Nephron (organoid): ENCODE results near the gene RNF166.
A peak's percentile ranks its signal among the peaks of the same experiment; 100 is the strongest.

Experiments
- H3K27ac Mint-ChIP-seq, 3 experiments: 2 replicates each; pipeline ENCODE4 v1.8.0; 2020; ENCODE audit warnings: mixed read lengths in 3 of 3, mild to moderate bottlenecking in 2 of 3, moderate library complexity in 1 of 3
- H3K27me3 Mint-ChIP-seq: 2 replicates; pipeline ENCODE4 v1.8.0; 2021; ENCODE audit warnings: low read depth, mild to moderate bottlenecking, moderate library complexity, mixed read lengths
- H3K36me3 Mint-ChIP-seq: 2 replicates; pipeline ENCODE4 v1.8.0; 2020; ENCODE audit warnings: low read depth, mixed read lengths
- H3K4me1 Mint-ChIP-seq: 2 replicates; pipeline ENCODE4 v1.8.0; 2020; ENCODE audit warnings: mixed read lengths
- H3K4me3 Mint-ChIP-seq, 3 experiments: 2 replicates each; pipeline ENCODE4 v1.8.0; 2020; ENCODE audit warnings: mild to moderate bottlenecking in 3 of 3, mixed read lengths in 3 of 3, moderate library complexity in 2 of 3
- H3K9me3 Mint-ChIP-seq: 2 replicates; pipeline ENCODE4 v1.8.0; 2020; ENCODE audit warnings: mixed read lengths
- CTCF ChIP-seq, 3 experiments: fragments of 200-600 bp; sonication (generic); IDR thresholded peaks; one replicate each; pipeline ENCODE4 v1.5.0; 2021; ENCODE audit warnings: antibody characterized with exemption in 3 of 3; ENCODE audit not compliant: unreplicated experiment in 3 of 3

RNF166 gene

GRCh38 chr16:88739977-88740726 is 33.9 kb upstream of the RNF166 start:
- Mint-ChIP-seq H3K27me3 (no peaks in the 10 kb centered on the region), H3K27ac (no peak overlapping the region), H3K4me3 (no peak overlapping the region), H3K9me3 (no peaks in the 10 kb centered on the region), H3K36me3 (no peaks in the 10 kb centered on the region), H3K4me1 (no peaks in the 10 kb centered on the region)
- no peak for TF ChIP-seq CTCF (IDR thresholded peaks at IDR 0.05; ENCODE audit: unreplicated experiment in 3 of 3)

- H3K4me1 Mint-ChIP-seq: no peaks in the 10 kb centered on the region
- no peaks in the 10 kb centered on the region for H3K36me3 Mint-ChIP-seq
- H3K27ac Mint-ChIP-seq: no peak overlapping the region
- no peak overlapping the region for H3K4me3 Mint-ChIP-seq
- no peak for TF ChIP-seq CTCF (IDR thresholded peaks at IDR 0.05; ENCODE audit: unreplicated experiment in 3 of 3)
- H3K27me3 Mint-ChIP-seq: no peaks in the 10 kb centered on the region
- H3K9me3 Mint-ChIP-seq: no peaks in the 10 kb centered on the region
Measured at GRCh38 chr16:88739139-88739976, 33.1 kb upstream of the RNF166 start.

GRCh38 chr16:88738151-88739084 is 32.2 kb upstream of the RNF166 start:
- Mint-ChIP-seq H3K27me3 (no peaks in the 10 kb centered on the region), H3K36me3 (no peaks in the 10 kb centered on the region), H3K27ac (no peak overlapping the region), H3K9me3 (no peaks in the 10 kb centered on the region), H3K4me1 (no peaks in the 10 kb centered on the region), H3K4me3 (no peak overlapping the region)
- TF ChIP-seq CTCF (IDR thresholded peaks at IDR 0.05; ENCODE audit: unreplicated experiment in 3 of 3): no peak

GRCh38 chr16:88737298-88738150 is 31.3 kb upstream of the RNF166 start:
- Mint-ChIP-seq H3K36me3 (no peaks in the 10 kb centered on the region), H3K4me1 (no peaks in the 10 kb centered on the region), H3K4me3 (no peak overlapping the region), H3K9me3 (no peaks in the 10 kb centered on the region), H3K27ac (no peak overlapping the region), H3K27me3 (no peaks in the 10 kb centered on the region)
- TF ChIP-seq CTCF (IDR thresholded peaks at IDR 0.05; ENCODE audit: unreplicated experiment in 3 of 3): peak; percentile 95 to 97 (median 95)

GRCh38 chr16:88736496-88736895 is 30.3 kb upstream of the RNF166 start:
- H3K27ac Mint-ChIP-seq: no peak overlapping the region
- H3K27me3 Mint-ChIP-seq: no peaks in the 10 kb centered on the region
- H3K4me1 Mint-ChIP-seq: no peaks in the 10 kb centered on the region
- H3K9me3 Mint-ChIP-seq: no peaks in the 10 kb centered on the region
- no peaks in the 10 kb centered on the region for H3K36me3 Mint-ChIP-seq
- no peak overlapping the region for H3K4me3 Mint-ChIP-seq
- TF ChIP-seq CTCF (IDR thresholded peaks at IDR 0.05; ENCODE audit: unreplicated experiment in 3 of 3): no peak
